HepG2 (cell line): ENCODE results near the gene SLC25A51. TPM values are rescaled to one million over a fixed set of nuclear protein-coding genes. Genes with fewer than 3 reads are reported as not detected.
A peak's percentile ranks its signal among the peaks of the same experiment; 100 is the strongest.

Experiments
- ATAC-seq: fragments of 200-7000 bp; cut with Tn5 transposase; 3 replicates; pipeline ENCODE4 v1.9.1; 2020; ENCODE audit warnings: mild to moderate bottlenecking, moderate library complexity
- BruUV-seq: library from RNA; stranded (reverse); fragments of 400-500 nt; replicated peaks from 2 replicates; lab custom pipeline; 2021; lab: Mats Ljungman, UMichigan
- CTCF ChIA-PET: fragments of 300-600 bp; formaldehyde crosslinking; extraction: SDS; loops from one replicate; lab custom pipeline; 2021; ENCODE audit warnings: low total read pairs, inconsistent platforms, low intra/inter-chr PET ratio; lab: Yijun Ruan, JAX
- POLR2A ChIA-PET: fragments of 350-600 bp; sonication (Branson Sonifier 250); formaldehyde crosslinking; loops from one replicate; lab custom pipeline; 2020; ENCODE audit warnings: antibody characterized with exemption, inconsistent platforms; lab: Yijun Ruan, JAX
- DNase-seq: peaks from one replicate; pipeline ENCODE4 v3.0.0-alpha.2; 2015; ENCODE audit warnings: low spot score
- FAIRE-seq: peaks from 3 replicates; lab custom pipeline; 2011; peaks lifted over from hg19 to GRCh38; lab: Jason Lieb, UNC
- H2AFZ ChIP-seq: one replicate; pipeline ENCODE4 v1.6.1; 2011; ENCODE audit warnings: low read length, inconsistent platforms
- H3K27ac ChIP-seq: fragments of 300-600 bp; 3 replicates; pipeline ENCODE4 v1.8.0; 2011; ENCODE audit warnings: mixed run types, mild to moderate bottlenecking, mixed read lengths, low read length, inconsistent platforms; ENCODE audit not compliant: insufficient read depth; ENCODE audit errors: extremely low read length
- H3K27me3 ChIP-seq, 2 experiments: fragments of 200-600 bp in 1 of 2; 2 replicates in 1 of 2; 3 replicates in 1 of 2; pipeline versions ENCODE4 v1.6.0 to v1.8.0; 2011; ENCODE audit warnings: low read length in 2 of 2, mild to moderate bottlenecking in 2 of 2, moderate library complexity in 2 of 2, inconsistent platforms in 1 of 2; ENCODE audit not compliant: insufficient read depth in 2 of 2, control insufficient read depth in 1 of 2
- H3K36me3 ChIP-seq, 2 experiments: fragments of 200-600 bp in 1 of 2; replicated peaks in 1 of 2; 2 replicates in 1 of 2; 3 replicates in 1 of 2; pipeline versions ENCODE4 v1.5.1 to v1.8.0; 2011; ENCODE audit warnings: low read length in 2 of 2, inconsistent platforms in 1 of 2; ENCODE audit not compliant: insufficient read depth in 2 of 2, control insufficient read depth in 1 of 2
- H3K4me1 ChIP-seq: 2 replicates; pipeline ENCODE4 v1.5.1; 2012; ENCODE audit warnings: low read length, inconsistent platforms; ENCODE audit not compliant: insufficient read depth
- H3K4me2 ChIP-seq: 2 replicates; pipeline ENCODE4 v1.6.0; 2011; ENCODE audit warnings: low read depth, low read length, inconsistent platforms
- H3K4me3 ChIP-seq, 3 experiments: fragments of 200-600 bp in 1 of 3; sonication (generic), shearing (Covaris generic) in 1 of 3; replicated peaks in 1 of 3; 2 replicates each; pipeline ENCODE4 v1.5.1; 2011 to 2016; ENCODE audit warnings: low read length in 3 of 3, inconsistent platforms in 2 of 3, low read depth in 2 of 3, mild to moderate bottlenecking in 2 of 3, control low read depth in 1 of 3, mixed read lengths in 1 of 3; ENCODE audit not compliant: insufficient read depth in 1 of 3
- H3K79me2 ChIP-seq: one replicate; pipeline ENCODE4 v1.6.1; 2011; ENCODE audit warnings: low read length, inconsistent platforms; ENCODE audit not compliant: insufficient read depth
- H3K9ac ChIP-seq: 2 replicates; pipeline ENCODE4 v1.6.0; 2011; ENCODE audit warnings: mild to moderate bottlenecking, low read depth, low read length, inconsistent platforms; ENCODE audit not compliant: insufficient read depth
- H3K9me3 ChIP-seq: 2 replicates; pipeline ENCODE4 v1.5.1; 2012; ENCODE audit warnings: mild to moderate bottlenecking, low read length
- H4K20me1 ChIP-seq: 2 replicates; pipeline ENCODE4 v1.6.0; 2011; ENCODE audit warnings: inconsistent platforms, mild to moderate bottlenecking, low read length, moderate library complexity; ENCODE audit not compliant: insufficient read depth
- AGO2 ChIP-seq: fragments of 200-400 bp; formaldehyde crosslinking; optimal IDR thresholded peaks from 2 replicates; pipeline ENCODE3; 2017; ENCODE audit warnings: mild to moderate bottlenecking, low read depth, low read length, moderate library complexity
- FOXK2 ChIP-seq: fragments of 450-650 bp; IDR thresholded peaks from 2 replicates; pipeline ENCODE4 v1.6.1; 2016
- GABPA ChIP-seq, 2 experiments: IDR thresholded peaks; 2 replicates each; pipeline ENCODE4 v1.6.1; 2011 to 2016; ENCODE audit warnings: low read depth in 2 of 2, low read length in 1 of 2, missing biosample characterization in 1 of 2, missing genetic modification characterization in 1 of 2
- MAZ ChIP-seq, 2 experiments: sonication (generic) in 1 of 2; formaldehyde crosslinking in 1 of 2; IDR thresholded peaks; 2 replicates each; pipeline versions ENCODE4 v1.5.0 to v1.6.1; 2012 to 2020; ENCODE audit warnings: low read depth in 2 of 2, mild to moderate bottlenecking in 2 of 2, borderline replicate concordance in 1 of 2, improper control_type of control experiment in 1 of 2, low read length in 1 of 2, missing genetic modification reagents in 1 of 2, moderate library complexity in 1 of 2
- NFKB2 ChIP-seq: sonication (generic); formaldehyde crosslinking; IDR thresholded peaks from 2 replicates; pipeline ENCODE4 v1.4.0; 2020; ENCODE audit warnings: missing genetic modification reagents, borderline replicate concordance
- POLR2A ChIP-seq, 2 experiments: IDR thresholded peaks; 2 replicates each; pipeline ENCODE4 v1.6.1; 2011; ENCODE audit warnings: low read depth in 2 of 2, low read length in 2 of 2, mild to moderate bottlenecking in 1 of 2, moderate library complexity in 1 of 2; ENCODE audit not compliant: insufficient read depth in 1 of 2
- POLR2G ChIP-seq: fragments of 200-400 bp; formaldehyde crosslinking; IDR thresholded peaks from 2 replicates; pipeline ENCODE4 v1.6.1; 2018; ENCODE audit warnings: mild to moderate bottlenecking, low read depth, low read length, moderate library complexity
- RBM22 ChIP-seq: fragments of 200-400 bp; formaldehyde crosslinking; optimal IDR thresholded peaks from 2 replicates; pipeline ENCODE3; 2017; ENCODE audit warnings: mild to moderate bottlenecking, low read length, moderate library complexity
- SCMH1 ChIP-seq: sonication (generic); formaldehyde crosslinking; IDR thresholded peaks from 2 replicates; pipeline ENCODE4 v1.9.0; 2021; ENCODE audit warnings: missing genetic modification reagents, mild to moderate bottlenecking, borderline replicate concordance
- SP4 ChIP-seq: sonication (generic); formaldehyde crosslinking; IDR thresholded peaks from 2 replicates; pipeline ENCODE4 v1.8.1; 2023; ENCODE audit warnings: mild to moderate bottlenecking, missing genetic modification reagents
- ZNF350 ChIP-seq: sonication (generic); formaldehyde crosslinking; IDR thresholded peaks from 2 replicates; pipeline ENCODE4 v1.4.0; 2020; ENCODE audit warnings: mild to moderate bottlenecking, low read depth, missing genetic modification reagents, borderline replicate concordance
- ZNF546 ChIP-seq: sonication (generic); formaldehyde crosslinking; conservative IDR thresholded peaks from 2 replicates; pipeline ENCODE4 v1.8.1; 2023; ENCODE audit warnings: mild to moderate bottlenecking, missing genetic modification reagents
- ZNF607 ChIP-seq: sonication (generic); formaldehyde crosslinking; IDR thresholded peaks from 2 replicates; pipeline ENCODE4 v1.5.1; 2020; ENCODE audit warnings: missing genetic modification reagents, mild to moderate bottlenecking, borderline replicate concordance
- ZNF670 ChIP-seq: sonication (generic); formaldehyde crosslinking; IDR thresholded peaks from 2 replicates; pipeline ENCODE4 v1.8.0; 2022; ENCODE audit warnings: mild to moderate bottlenecking, missing genetic modification reagents, borderline replicate concordance
- ZNF737 ChIP-seq: sonication (generic); formaldehyde crosslinking; IDR thresholded peaks from 2 replicates; pipeline ENCODE4 v1.5.0; 2020; ENCODE audit warnings: missing genetic modification reagents, mild to moderate bottlenecking, borderline replicate concordance
- ZNF781 ChIP-seq: sonication (generic); formaldehyde crosslinking; IDR thresholded peaks from 2 replicates; pipeline ENCODE4 v1.5.1; 2020; ENCODE audit warnings: borderline replicate concordance, mild to moderate bottlenecking, missing genetic modification reagents; ENCODE audit errors: not compliant biosample characterization
- WGBS: methylation state at CpG from one replicate; pipeline ENCODE4 v1.1.6; 2017; ENCODE audit warnings: low lambda C conversion rate; 5-methylcytosine and 5-hydroxymethylcytosine counted together
- in situ Hi-C: cut with HindIII; loops from 2 replicates; pipeline ENCODE4 v1.10.0; 2017; ENCODE audit warnings: low pct_unique_long_range_greater_than_20kb; ENCODE audit not compliant: extremely low pct_ligation_motif_present
- intact Hi-C: fragments of 100-400 bp; cut with micrococcal nuclease; formaldehyde crosslinking; loops from one replicate; pipeline ENCODE4 v1.10.0; 2022; ENCODE audit not compliant: unreplicated experiment
- polyA plus RNA-seq, 8 experiments: library from polyadenylated mRNA; depleted of rRNA in 3 of 8; stranded (reverse) in 7 of 8; unstranded in 1 of 8; fragments of >200 nt; fragmentation: Illumina TruSeq in 4 of 8; extraction: Trizol in 4 of 8; gene quantifications; 2 replicates each; pipeline versions ENCODE4 v1.2.1 to v1.2.3, GENCODE V29; 2011 to 2016; ENCODE audit warnings: low read depth in 4 of 8, missing spikeins in 1 of 8, mixed read lengths in 1 of 8; ENCODE audit not compliant: insufficient read depth in 1 of 8
- total RNA-seq, 5 experiments: library from RNA; depleted of rRNA; stranded (reverse); fragments of >200 nt; fragmentation: Illumina TruSeq; extraction: Trizol; gene quantifications; 2 replicates each; pipeline ENCODE4 v1.2.3, GENCODE V29; 2016; ENCODE audit warnings: low read depth in 1 of 5
- TF ChIP-seq, protein P1 (sequence below): sonication (generic); formaldehyde crosslinking; IDR thresholded peaks from 2 replicates; pipeline ENCODE4 v1.5.0; 2020; ENCODE audit warnings: missing genetic modification reagents
- TF ChIP-seq, protein P2 (sequence below): sonication (generic); formaldehyde crosslinking; IDR thresholded peaks from 2 replicates; pipeline ENCODE4 v1.5.0; 2020; ENCODE audit warnings: missing genetic modification reagents, mild to moderate bottlenecking, borderline replicate concordance

SLC25A51 gene
- total and polyA plus RNA-seq, 2 of the 13 experiments (the other 11 are each of a cell fraction or from before 2014, with no cell fraction given) = 14.6 to 37.7 TPM

DNA sequence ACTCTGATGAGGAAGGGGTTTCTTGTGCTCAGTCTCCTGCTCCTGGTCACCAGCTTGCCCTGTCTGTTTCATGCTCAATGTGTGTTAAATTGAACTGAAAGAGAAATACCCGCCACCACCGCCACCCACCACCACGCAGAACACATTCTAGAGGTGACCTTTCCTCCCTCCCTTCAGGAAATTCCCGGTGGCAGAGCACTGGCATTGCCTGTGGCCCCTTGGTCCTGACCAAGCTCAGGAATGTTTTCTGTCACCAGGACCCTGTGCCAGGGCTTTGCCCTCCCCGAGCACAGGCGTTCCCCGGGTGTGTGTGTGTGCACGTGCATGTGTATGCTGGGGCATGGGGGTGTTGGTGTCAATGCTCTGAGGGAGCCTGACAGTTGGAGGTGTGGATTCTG lies 10.2 kb upstream of the SLC25A51 start (continued):
- peak; percentile 1 for TF ChIP-seq RBM22
- no peak for TF ChIP-seq POLR2G
- TF ChIP-seq, protein P1, sequence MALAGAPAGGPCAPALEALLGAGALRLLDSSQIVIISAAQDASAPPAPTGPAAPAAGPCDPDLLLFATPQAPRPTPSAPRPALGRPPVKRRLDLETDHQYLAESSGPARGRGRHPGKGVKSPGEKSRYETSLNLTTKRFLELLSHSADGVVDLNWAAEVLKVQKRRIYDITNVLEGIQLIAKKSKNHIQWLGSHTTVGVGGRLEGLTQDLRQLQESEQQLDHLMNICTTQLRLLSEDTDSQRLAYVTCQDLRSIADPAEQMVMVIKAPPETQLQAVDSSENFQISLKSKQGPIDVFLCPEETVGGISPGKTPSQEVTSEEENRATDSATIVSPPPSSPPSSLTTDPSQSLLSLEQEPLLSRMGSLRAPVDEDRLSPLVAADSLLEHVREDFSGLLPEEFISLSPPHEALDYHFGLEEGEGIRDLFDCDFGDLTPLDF = no peak
- TF ChIP-seq MAZ (IDR thresholded peaks at IDR 0.05; ENCODE audit: borderline replicate concordance, low read depth, low read length) = no peak
- peak; percentile 12; the same call in 1 of the 2 replicates for TF ChIP-seq MAZ (CRISPR knock-in tag; IDR thresholded peaks at IDR 0.05; ENCODE audit: low read depth)
- TF ChIP-seq GABPA (IDR thresholded peaks at IDR 0.05; ENCODE audit: low read depth, low read length) = no peak
- no peak for TF ChIP-seq GABPA (CRISPR knock-in tag; IDR thresholded peaks at IDR 0.05; ENCODE audit: low read depth)
- TF ChIP-seq SP4 = 0 out of 2 replicates have a peak, but pooled peaks have one; percentile 25
- 0 out of 4 replicates have a peak, but pooled peaks of 1 of the 2 experiments have one; percentile 11 for TF ChIP-seq POLR2A (IDR thresholded peaks at IDR 0.05; ENCODE audit: insufficient read depth in 1 of 2, low read depth in 2 of 2, low read length in 2 of 2)
- TF ChIP-seq ZNF546 (CRISPR knock-in tag) = no peak

DNA sequence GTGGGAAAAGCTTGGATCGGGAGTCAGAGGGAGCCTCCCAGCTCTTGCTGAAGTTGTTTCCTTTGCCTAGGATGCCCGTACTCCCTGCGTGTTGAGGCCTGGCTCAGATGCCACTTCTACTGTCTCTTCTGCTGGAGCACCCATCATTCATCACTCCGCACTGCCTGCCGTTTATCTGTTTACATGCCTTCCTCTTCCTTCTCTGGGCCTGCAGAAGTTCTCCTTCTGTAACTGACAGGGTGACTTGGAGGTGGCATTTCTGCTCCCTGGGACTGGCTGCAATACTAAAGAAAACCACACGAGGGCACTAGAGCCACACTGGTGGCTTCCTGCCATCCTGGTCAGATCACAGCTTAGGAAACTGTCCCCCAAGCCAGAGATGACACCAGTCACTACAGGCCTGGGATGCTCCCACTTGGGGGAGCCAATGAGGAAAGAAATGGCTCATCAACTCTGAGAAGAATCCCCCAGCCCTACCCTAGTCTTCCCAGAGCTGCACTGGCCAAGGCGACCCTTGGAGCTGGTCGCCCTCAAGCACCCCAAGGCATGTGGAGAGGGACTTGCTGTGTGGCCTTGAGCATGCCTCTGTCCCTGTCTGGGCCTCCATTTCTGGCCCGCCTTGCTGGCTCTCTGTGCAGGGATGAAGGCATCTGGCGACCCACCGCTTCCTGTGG lies 9.7 kb upstream of the SLC25A51 start:
- Histone ChIP-seq H3K4me3 (no peak overlapping the region), H3K9me3 (no peaks in the 10 kb centered on the region), H4K20me1 (no peaks in the 10 kb centered on the region), H2AFZ (no peak overlapping the region), H3K9ac (no peak overlapping the region), H3K36me3 (peaks cover 12 to 15% of the 10 kb centered on the region in 2 experiments; a peak in 4 of 5 replicates), H3K27ac (no peak overlapping the region), H3K27me3 (no peaks in the 10 kb centered on the region), H3K4me1 (peaks cover 17% of the 10 kb centered on the region), H3K79me2 (no peaks in the 10 kb centered on the region), H3K4me2 (no peak overlapping the region)
- ATAC-seq (peak; percentile 78), DNase-seq (peak; percentile 81), FAIRE-seq (peak; percentile 97)
- CTCF ChIA-PET = interaction anchor here (0.8 to 2.9 kb wide), 6 partner anchors 9 to 431 kb away, joined by 3 to 19 read pairs (median 4); partner anchors contain the start of gene SLC25A51
- POLR2A ChIA-PET = interaction anchor here (0.7 to 1.4 kb wide), 7 partner anchors 95 to 157 kb away, joined by 3 to 5 read pairs (median 4); no protein-coding TSS in a partner anchor
- in situ Hi-C loops = loop anchor here (5.0 to 25.0 kb wide), 2 partner anchors 249 to 426 kb away; partner anchors contain the start of gene POLR1E
- WGBS = 58% methylated on average over 5 of the region's 11 CpGs
- intact Hi-C loops = loop anchor here (1.0 to 5.0 kb wide), 7 partner anchors 54 to 449 kb away; no protein-coding TSS in a partner anchor
- BruUV-seq = TSS peak; percentile 5
- no peak for TF ChIP-seq ZNF781
- no peak for TF ChIP-seq ZNF737
- TF ChIP-seq SCMH1 = no peak
- TF ChIP-seq AGO2 = peak; percentile 79
- TF ChIP-seq, protein P2, sequence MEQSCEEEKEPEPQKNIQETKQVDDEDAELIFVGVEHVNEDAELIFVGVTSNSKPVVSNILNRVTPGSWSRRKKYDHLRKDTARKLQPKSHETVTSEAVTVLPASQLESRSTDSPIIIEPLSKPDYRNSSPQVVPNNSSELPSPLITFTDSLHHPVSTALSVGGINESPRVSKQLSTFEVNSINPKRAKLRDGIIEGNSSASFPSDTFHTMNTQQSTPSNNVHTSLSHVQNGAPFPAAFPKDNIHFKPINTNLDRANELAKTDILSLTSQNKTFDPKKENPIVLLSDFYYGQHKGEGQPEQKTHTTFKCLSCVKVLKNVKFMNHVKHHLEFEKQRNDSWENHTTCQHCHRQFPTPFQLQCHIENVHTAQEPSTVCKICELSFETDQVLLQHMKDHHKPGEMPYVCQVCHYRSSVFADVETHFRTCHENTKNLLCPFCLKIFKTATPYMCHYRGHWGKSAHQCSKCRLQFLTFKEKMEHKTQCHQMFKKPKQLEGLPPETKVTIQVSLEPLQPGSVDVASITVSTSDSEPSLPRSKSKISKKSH (CRISPR knock-in tag) = no peak
- no peak for TF ChIP-seq ZNF607
- TF ChIP-seq ZNF670 (CRISPR knock-in tag) = no peak
- TF ChIP-seq FOXK2 = no peak
- TF ChIP-seq NFKB2 (CRISPR knock-in tag) = no peak
- peak; percentile 33; the same call in 1 of the 2 replicates for TF ChIP-seq ZNF350
